ENCODE measurements around the gene PKP4.
A peak's percentile ranks its signal among the peaks of the same experiment; 100 is the strongest.
"Not testable (repeated sequence)": the region's sequence is repeated elsewhere in the genome, so short reads cannot be mapped to it uniquely, and the experiment has no call there.

PKP4 gene

DNA sequence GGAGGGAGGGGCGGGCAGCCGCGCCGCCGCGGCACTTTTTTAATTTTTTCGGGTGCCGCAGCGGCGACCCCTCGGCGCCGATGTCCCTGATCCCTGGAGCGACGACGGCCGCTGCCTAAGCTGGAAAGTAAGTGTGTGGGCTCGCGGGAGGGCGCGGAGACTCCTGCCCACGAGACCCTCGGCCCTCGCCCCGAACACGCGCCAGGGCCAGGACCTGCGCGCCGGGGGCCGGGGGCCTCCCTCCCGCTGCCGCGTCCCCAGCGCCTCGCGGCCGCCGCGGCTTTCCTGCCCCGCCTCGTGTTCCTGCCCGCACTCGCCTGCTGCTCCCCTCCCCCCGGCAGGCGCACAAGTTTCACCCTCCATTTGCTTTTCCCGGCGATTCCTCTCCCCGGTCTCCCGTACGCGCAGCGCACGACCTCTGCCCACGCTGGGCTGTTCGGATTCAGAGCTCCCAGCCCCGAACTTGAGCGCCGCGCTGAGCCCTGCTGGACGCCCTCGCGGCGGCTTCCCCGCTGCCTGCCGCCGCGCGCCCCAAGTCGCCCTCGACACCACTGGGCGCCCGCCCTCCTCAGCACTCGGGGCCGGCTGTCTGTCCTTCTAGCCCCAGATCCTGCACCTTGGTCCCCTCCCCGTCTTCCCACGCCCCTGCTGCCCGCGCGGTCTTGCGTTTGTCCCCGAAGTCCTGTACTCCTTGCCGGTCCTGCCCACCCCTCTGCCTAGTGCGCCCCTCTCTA is 507 bp downstream of the PKP4 start:
- peak overlapping the region; percentile 43 for H3K27ac ChIP-seq (ENCODE audit: low read length)
- H3K27me3 ChIP-seq (ENCODE audit: control insufficient read depth, insufficient read depth, low read length), result no peaks in the 10 kb centered on the region
- H3K36me3 ChIP-seq (ENCODE audit: control insufficient read depth, low read depth, low read length), result no peaks in the 10 kb centered on the region
- peaks cover 28% of the 10 kb centered on the region for H3K4me1 ChIP-seq (ENCODE audit: control insufficient read depth, low read depth, low read length)
- peak overlapping the region; percentile 95 for H3K4me3 ChIP-seq (ENCODE audit: low read length)
- no peaks in the 10 kb centered on the region for H3K9me3 ChIP-seq (ENCODE audit: control insufficient read depth, low read depth, low read length)
- H3K9ac ChIP-seq (ENCODE audit: low read length), result peak overlapping the region; percentile 88

GRCh38 chr2:158457826-158458616 is 1.3 kb downstream of the PKP4 start:
- Histone ChIP-seq H3K4me3 (ENCODE audit: low read length) (peak overlapping the region; percentile 95), H3K4me1 (ENCODE audit: control insufficient read depth, low read depth, low read length) (peaks cover 28% of the 10 kb centered on the region), H3K9me3 (ENCODE audit: control insufficient read depth, low read depth, low read length) (no peaks in the 10 kb centered on the region), H3K27me3 (ENCODE audit: control insufficient read depth, insufficient read depth, low read length) (no peaks in the 10 kb centered on the region), H3K27ac (ENCODE audit: low read length) (peak overlapping the region; percentile 43), H3K9ac (ENCODE audit: low read length) (peak overlapping the region; percentile 88), H3K36me3 (ENCODE audit: control insufficient read depth, low read depth, low read length) (no peaks in the 10 kb centered on the region)

- Histone ChIP-seq H3K36me3 (ENCODE audit: control insufficient read depth, low read depth, low read length) (no peaks in the 10 kb centered on the region), H3K4me3 (ENCODE audit: low read length) (peak overlapping the region; percentile 95), H3K9me3 (ENCODE audit: control insufficient read depth, low read depth, low read length) (no peaks in the 10 kb centered on the region), H3K27ac (ENCODE audit: low read length) (no peak overlapping the region), H3K9ac (ENCODE audit: low read length) (peak overlapping the region; percentile 88), H3K4me1 (ENCODE audit: control insufficient read depth, low read depth, low read length) (peaks cover 28% of the 10 kb centered on the region), H3K27me3 (ENCODE audit: control insufficient read depth, insufficient read depth, low read length) (no peaks in the 10 kb centered on the region)
Measured at GRCh38 chr2:158458617-158458920, 1.8 kb downstream of the PKP4 start.

- H3K4me1 ChIP-seq (ENCODE audit: control insufficient read depth, low read depth, low read length), result peaks cover 28% of the 10 kb centered on the region
- no peaks in the 10 kb centered on the region for H3K9me3 ChIP-seq (ENCODE audit: control insufficient read depth, low read depth, low read length)
- H3K4me3 ChIP-seq (ENCODE audit: low read length), result peak overlapping the region; percentile 95
- H3K27me3 ChIP-seq (ENCODE audit: control insufficient read depth, insufficient read depth, low read length), result no peaks in the 10 kb centered on the region
- peak overlapping the region; percentile 88 for H3K9ac ChIP-seq (ENCODE audit: low read length)
- no peak overlapping the region for H3K27ac ChIP-seq (ENCODE audit: low read length)
- no peaks in the 10 kb centered on the region for H3K36me3 ChIP-seq (ENCODE audit: control insufficient read depth, low read depth, low read length)
Measured at GRCh38 chr2:158459161-158460003, 2.6 kb downstream of the PKP4 start.

- Histone ChIP-seq H3K9ac (ENCODE audit: low read length) (no peak overlapping the region), H3K36me3 (ENCODE audit: control insufficient read depth, low read depth, low read length) (no peaks in the 10 kb centered on the region), H3K27ac (ENCODE audit: low read length) (no peak overlapping the region), H3K4me3 (ENCODE audit: low read length) (no peak overlapping the region), H3K9me3 (ENCODE audit: control insufficient read depth, low read depth, low read length) (no peaks in the 10 kb centered on the region), H3K27me3 (ENCODE audit: control insufficient read depth, insufficient read depth, low read length) (no peaks in the 10 kb centered on the region), H3K4me1 (ENCODE audit: control insufficient read depth, low read depth, low read length) (peaks cover 31% of the 10 kb centered on the region)
Measured at GRCh38 chr2:158460632-158461297, 4.0 kb downstream of the PKP4 start.

- Histone ChIP-seq H3K4me3 (ENCODE audit: low read length) (no peak overlapping the region), H3K27ac (ENCODE audit: low read length) (no peak overlapping the region), H3K4me1 (ENCODE audit: control insufficient read depth, low read depth, low read length) (peaks cover 26% of the 10 kb centered on the region), H3K9me3 (ENCODE audit: control insufficient read depth, low read depth, low read length) (no peaks in the 10 kb centered on the region), H3K27me3 (ENCODE audit: control insufficient read depth, insufficient read depth, low read length) (no peaks in the 10 kb centered on the region), H3K36me3 (ENCODE audit: control insufficient read depth, low read depth, low read length) (no peaks in the 10 kb centered on the region), H3K9ac (ENCODE audit: low read length) (no peak overlapping the region)
Measured at GRCh38 chr2:158463496-158464095, 6.8 kb downstream of the PKP4 start.

- Histone ChIP-seq H3K4me3 (ENCODE audit: low read length) (no peak overlapping the region), H3K9ac (ENCODE audit: low read length) (no peak overlapping the region), H3K36me3 (ENCODE audit: control insufficient read depth, low read depth, low read length) (no peaks in the 10 kb centered on the region), H3K4me1 (ENCODE audit: control insufficient read depth, low read depth, low read length) (peaks cover 15% of the 10 kb centered on the region), H3K27me3 (ENCODE audit: control insufficient read depth, insufficient read depth, low read length) (no peaks in the 10 kb centered on the region), H3K9me3 (ENCODE audit: control insufficient read depth, low read depth, low read length) (no peaks in the 10 kb centered on the region), H3K27ac (ENCODE audit: low read length) (no peak overlapping the region)
Measured at GRCh38 chr2:158464426-158465281, 7.9 kb downstream of the PKP4 start.

- H3K9ac ChIP-seq (ENCODE audit: low read length), result no peak overlapping the region
- H3K4me1 ChIP-seq (ENCODE audit: control insufficient read depth, low read depth, low read length), result peaks cover 9% of the 10 kb centered on the region
- no peaks in the 10 kb centered on the region for H3K9me3 ChIP-seq (ENCODE audit: control insufficient read depth, low read depth, low read length)
- H3K27me3 ChIP-seq (ENCODE audit: control insufficient read depth, insufficient read depth, low read length), result no peaks in the 10 kb centered on the region
- no peaks in the 10 kb centered on the region for H3K36me3 ChIP-seq (ENCODE audit: control insufficient read depth, low read depth, low read length)
- H3K27ac ChIP-seq (ENCODE audit: low read length), result no peak overlapping the region
- no peak overlapping the region for H3K4me3 ChIP-seq (ENCODE audit: low read length)
Measured at GRCh38 chr2:158467248-158467647, 10.5 kb downstream of the PKP4 start.

GRCh38 chr2:158472829-158473228 is 16.1 kb downstream of the PKP4 start:
- not testable (repeated sequence) for H3K9me3 ChIP-seq (ENCODE audit: control insufficient read depth, low read depth, low read length); H3K27ac ChIP-seq (ENCODE audit: low read length); H3K27me3 ChIP-seq (ENCODE audit: control insufficient read depth, insufficient read depth, low read length); H3K9ac ChIP-seq (ENCODE audit: low read length); H3K4me3 ChIP-seq (ENCODE audit: low read length); H3K36me3 ChIP-seq (ENCODE audit: control insufficient read depth, low read depth, low read length)
- H3K4me1 ChIP-seq (ENCODE audit: control insufficient read depth, low read depth, low read length), result peaks cover 16% of the 10 kb centered on the region

- not testable (repeated sequence) for H3K27me3 ChIP-seq (ENCODE audit: control insufficient read depth, insufficient read depth, low read length)
- H3K4me1 ChIP-seq (ENCODE audit: control insufficient read depth, low read depth, low read length), result peaks cover 16% of the 10 kb centered on the region
Measured at GRCh38 chr2:158473300-158473699, 16.5 kb downstream of the PKP4 start.

More at GRCh38 chr2:158473300-158473699, 16.5 kb downstream of the PKP4 start:
- not testable (repeated sequence) for H3K4me3 ChIP-seq (ENCODE audit: low read length); H3K27ac ChIP-seq (ENCODE audit: low read length); H3K9ac ChIP-seq (ENCODE audit: low read length); H3K36me3 ChIP-seq (ENCODE audit: control insufficient read depth, low read depth, low read length); H3K9me3 ChIP-seq (ENCODE audit: control insufficient read depth, low read depth, low read length)
